ENCODE results near the gene MAIP1. TPM values are rescaled to one million over a fixed set of nuclear protein-coding genes. Genes with fewer than 3 reads are reported as not detected.
A peak's percentile ranks its signal among the peaks of the same experiment; 100 is the strongest.

MAIP1 gene
- total and polyA plus RNA-seq, 2 donors (not counting 3 experiments of a cell fraction or from before 2014, with no cell fraction given) = 12.0 to 17.7 TPM

DNA sequence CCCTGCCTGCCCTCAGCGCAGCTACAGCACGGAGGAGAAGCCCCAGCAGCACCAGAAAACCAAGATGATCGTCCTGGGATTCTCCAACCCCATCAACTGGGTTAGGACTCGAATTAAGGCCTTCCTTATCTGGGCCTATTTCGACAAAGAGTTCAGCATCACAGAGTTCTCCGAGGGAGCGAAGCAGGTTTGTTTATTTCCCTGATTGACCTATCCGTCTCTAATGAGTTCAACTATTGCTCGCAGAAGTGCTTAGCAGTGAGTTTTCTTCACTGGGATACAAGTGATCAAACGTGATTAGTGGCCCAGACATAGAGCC is 639 bp downstream of the MAIP1 start:
- intact Hi-C loops (cut with micrococcal nuclease) = no loop called here
- H3K27me3 ChIP-seq (ENCODE audit: control insufficient read depth in 2 of 2, insufficient read depth in 2 of 2, low read length in 2 of 2) = no peaks in the 10 kb centered on the region
- no peaks in the 10 kb centered on the region for H3K9me3 ChIP-seq (replicated peaks; ENCODE audit: control insufficient read depth, insufficient read depth, low read length)
- no peaks in the 10 kb centered on the region for H3K9me1 ChIP-seq (replicated peaks; ENCODE audit: control insufficient read depth, extremely low read depth, insufficient read depth, low read length)
- DNase-seq (ENCODE audit: low read depth, low spot score) (no peak), FAIRE-seq (peak; percentile 35)
- H3K79me2 ChIP-seq (ENCODE audit: control insufficient read depth, insufficient read depth, low read length) = peaks cover 64% of the 10 kb centered on the region
- H3K4me2 ChIP-seq (ENCODE audit: insufficient read depth, low read length) = peak overlapping the region; percentile 90
- ChIA-PET CTCF (no interaction called here), POLR2A (no interaction called here)
- no peaks in the 10 kb centered on the region for H4K20me1 ChIP-seq (replicated peaks; ENCODE audit: control insufficient read depth, extremely low read depth, insufficient read depth, low read length)
- TF ChIP-seq MYC (IDR thresholded peaks at IDR 0.05; ENCODE audit: low read depth, low read length) (no peak), FOS (IDR thresholded peaks at IDR 0.05; ENCODE audit: borderline replicate concordance, insufficient read depth, low read length) (no peak), CTCF (IDR thresholded peaks at IDR 0.05; ENCODE audit: extremely low read depth in 1 of 2, insufficient read depth in 1 of 2, low read depth in 1 of 2, low read length in 2 of 2) (no peak), JUN (IDR thresholded peaks at IDR 0.05; ENCODE audit: borderline replicate concordance, insufficient read depth, insufficient read length, low read depth) (no peak), GATA2 (IDR thresholded peaks at IDR 0.05; ENCODE audit: insufficient read depth, insufficient read length, low read depth, low read length) (no peak), EZH2 (IDR thresholded peaks at IDR 0.05; ENCODE audit: borderline replicate concordance, low read depth, low read length, severe bottlenecking) (no peak), POLR2AphosphoS5 (IDR thresholded peaks at IDR 0.05; ENCODE audit: insufficient read depth, low read depth, low read length) (no peak), POLR2A (IDR thresholded peaks at IDR 0.05; ENCODE audit: low read depth, low read length) (no peak)
- TF ChIP-seq, protein P1, sequence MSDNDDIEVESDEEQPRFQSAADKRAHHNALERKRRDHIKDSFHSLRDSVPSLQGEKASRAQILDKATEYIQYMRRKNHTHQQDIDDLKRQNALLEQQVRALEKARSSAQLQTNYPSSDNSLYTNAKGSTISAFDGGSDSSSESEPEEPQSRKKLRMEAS (IDR thresholded peaks at IDR 0.05; ENCODE audit: insufficient read depth, insufficient read length) = no peak
- dilution Hi-C loops (cut with MboI; ENCODE audit: extremely low pct_ligation_motif_present, low sequenced_read_pairs) = no loop called here
- peak overlapping the region; percentile 98 for H2AFZ ChIP-seq (ENCODE audit: low read depth, low read length)
- peaks cover 0 to 6% of the 10 kb centered on the region in 2 experiments for H3K36me3 ChIP-seq (ENCODE audit: control insufficient read depth in 2 of 2, extremely low read depth in 1 of 2, insufficient read depth in 2 of 2, low read length in 2 of 2)
- peak overlapping the region; percentile 85 for H3K9ac ChIP-seq (replicated peaks; ENCODE audit: extremely low read depth, insufficient read depth, low read length)
- TSS peak; percentile 50 for BruUV-seq (replicated peaks)
- peak overlapping the region; percentile 73 for H3K27ac ChIP-seq (ENCODE audit: insufficient read depth, low read depth, low read length)
- H3K4me1 ChIP-seq (ENCODE audit: control insufficient read depth, extremely low read depth, insufficient read depth, low read length) = peaks cover 18% of the 10 kb centered on the region
- peak overlapping the region; percentile 93 to 99 (median 99) for H3K4me3 ChIP-seq (replicated peaks in 1 of 3; ENCODE audit: insufficient read depth in 1 of 3, low read depth in 1 of 3, low read length in 3 of 3)

Measured in endothelial cell of umbilical vein (primary cell).